BLaER1 treated with 17β-estradiol and CSF1 and Interleukin-3, amounts not matched to agents 10 nM and 100 nM (cell line): Measurements from ENCODE around the gene ATOH1.

Experiments used
- H3K27ac ChIP-seq, 11 experiments: shearing (Covaris generic); formaldehyde crosslinking; 2 replicates each; pipeline ENCODE4 v1.8.1; 2022
- H3K27me3 ChIP-seq, 11 experiments: shearing (Covaris generic); formaldehyde crosslinking; 2 replicates each; pipeline ENCODE4 v1.8.1; 2022
- H3K36me3 ChIP-seq, 11 experiments: shearing (Covaris generic); formaldehyde crosslinking; 2 replicates each; pipeline ENCODE4 v1.8.1; 2022
- H3K4me1 ChIP-seq, 10 experiments: shearing (Covaris generic); formaldehyde crosslinking; 2 replicates each; pipeline ENCODE4 v1.8.1; 2022
- H3K4me2 ChIP-seq, 11 experiments: shearing (Covaris generic); formaldehyde crosslinking; 2 replicates each; pipeline ENCODE4 v1.8.1; 2022
- H3K4me3 ChIP-seq, 10 experiments: shearing (Covaris generic); formaldehyde crosslinking; 2 replicates each; pipeline ENCODE4 v1.8.1; 2022
- H3K9ac ChIP-seq, 11 experiments: shearing (Covaris generic); formaldehyde crosslinking; 2 replicates each; pipeline ENCODE4 v1.8.1; 2022
- H3K9me3 ChIP-seq, 11 experiments: shearing (Covaris generic); formaldehyde crosslinking; replicated peaks in 1 of 11; 2 replicates each; pipeline ENCODE4 v1.8.1; 2022
- H4K20me1 ChIP-seq, 11 experiments: shearing (Covaris generic); formaldehyde crosslinking; 2 replicates each; pipeline ENCODE4 v1.8.1; 2022
- Cebpa-rat ChIP-seq, 11 experiments: shearing (Covaris generic); IDR thresholded peaks; 2 replicates each; pipeline ENCODE4 v1.8.1; 2022

Gene ATOH1

GRCh38 chr4:93852680-93853079 is 24.1 kb downstream of the ATOH1 start:
- no peak overlapping the region for H3K4me2 ChIP-seq
- 0 out of 22 replicates have a peak, but pooled peaks cover 0 to 4% (median 0%) of the 10 kb centered on the region in 11 experiments for H3K9me3 ChIP-seq
- H4K20me1 ChIP-seq = no peaks in the 10 kb centered on the region
- H3K9ac ChIP-seq = no peak overlapping the region
- H3K36me3 ChIP-seq = no peaks in the 10 kb centered on the region
- H3K4me1 ChIP-seq = no peaks in the 10 kb centered on the region
- no peak overlapping the region for H3K27ac ChIP-seq
- no peaks in the 10 kb centered on the region for H3K27me3 ChIP-seq
- TF ChIP-seq Cebpa-rat (IDR thresholded peaks at IDR 0.05) = no peak
- no peak overlapping the region for H3K4me3 ChIP-seq

DNA sequence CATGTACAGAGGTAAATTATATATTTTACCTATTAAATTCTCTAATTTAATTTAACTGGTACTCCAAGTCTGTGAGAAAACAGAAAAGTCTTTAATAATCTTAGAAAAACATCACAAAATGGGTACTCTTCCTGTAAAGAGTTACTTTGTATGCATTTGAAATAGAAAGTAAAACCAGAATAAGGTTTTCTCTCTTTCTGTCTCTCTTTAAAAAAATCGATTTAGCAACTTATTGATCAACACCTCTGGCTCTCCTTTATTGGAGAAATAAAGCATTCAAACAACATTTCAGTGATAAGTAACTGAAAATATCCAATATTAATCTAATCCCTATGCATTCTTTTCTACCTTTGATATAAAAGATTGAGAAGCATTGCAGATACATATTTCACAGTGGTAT is 27.4 kb downstream of the ATOH1 start:
- Histone ChIP-seq H3K9me3 (0 out of 22 replicates have a peak, but pooled peaks cover 0 to 5% (median 0%) of the 10 kb centered on the region in 11 experiments), H3K4me2 (no peak overlapping the region), H3K27ac (no peak overlapping the region), H3K27me3 (no peaks in the 10 kb centered on the region), H3K4me3 (no peak overlapping the region), H3K9ac (no peak overlapping the region), H4K20me1 (no peaks in the 10 kb centered on the region), H3K36me3 (no peaks in the 10 kb centered on the region), H3K4me1 (no peaks in the 10 kb centered on the region)
- TF ChIP-seq Cebpa-rat (IDR thresholded peaks at IDR 0.05) = no peak

- Histone ChIP-seq H3K27me3 (no peaks in the 10 kb centered on the region), H3K27ac (no peak overlapping the region), H3K4me2 (no peak overlapping the region), H3K4me3 (no peak overlapping the region), H3K4me1 (no peaks in the 10 kb centered on the region), H3K9me3 (no peaks in the 10 kb centered on the region), H4K20me1 (no peaks in the 10 kb centered on the region), H3K36me3 (no peaks in the 10 kb centered on the region), H3K9ac (no peak overlapping the region)
- no peak for TF ChIP-seq Cebpa-rat (IDR thresholded peaks at IDR 0.05)
These were observed 37.1 kb downstream of the ATOH1 start for GRCh38 chr4:93865650-93866049.

DNA sequence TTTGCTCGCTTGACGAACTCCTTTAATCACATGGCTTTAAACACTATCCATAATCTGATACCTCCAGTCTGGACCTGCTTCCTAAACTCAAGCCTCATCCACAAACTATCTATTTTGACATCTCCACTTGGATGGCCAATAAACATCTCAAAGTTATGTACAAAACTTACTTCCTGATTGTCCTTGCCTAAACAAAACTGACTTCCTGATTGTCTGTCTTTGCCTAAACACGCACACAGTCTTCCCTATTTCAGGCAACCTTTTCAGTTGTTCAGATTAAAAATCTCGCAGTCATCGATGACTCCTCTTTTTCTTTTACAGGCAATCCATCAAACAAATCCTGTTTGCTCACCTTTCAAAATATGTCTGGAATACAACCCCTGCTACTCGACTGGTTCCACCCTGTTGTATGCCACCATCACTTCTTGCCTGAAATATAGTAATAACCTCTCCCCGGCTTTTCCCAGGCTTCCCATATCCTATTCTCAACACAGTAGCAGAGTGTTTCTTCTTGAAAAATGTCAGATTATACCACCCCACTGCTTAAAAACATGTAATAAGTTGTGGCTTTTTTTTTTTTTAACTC is 39.0 kb downstream of the ATOH1 start:
- H3K9me3 ChIP-seq = no peaks in the 10 kb centered on the region
- H3K4me3 ChIP-seq = no peak overlapping the region
- H3K4me2 ChIP-seq = no peak overlapping the region
- H3K4me1 ChIP-seq = no peaks in the 10 kb centered on the region
- TF ChIP-seq Cebpa-rat (IDR thresholded peaks at IDR 0.05) = no peak
- no peak overlapping the region; a peak in 1 of 22 replicates for H3K27ac ChIP-seq
- no peaks in the 10 kb centered on the region for H3K36me3 ChIP-seq
- no peak overlapping the region for H3K9ac ChIP-seq
- no peaks in the 10 kb centered on the region for H4K20me1 ChIP-seq
- no peaks in the 10 kb centered on the region for H3K27me3 ChIP-seq

DNA sequence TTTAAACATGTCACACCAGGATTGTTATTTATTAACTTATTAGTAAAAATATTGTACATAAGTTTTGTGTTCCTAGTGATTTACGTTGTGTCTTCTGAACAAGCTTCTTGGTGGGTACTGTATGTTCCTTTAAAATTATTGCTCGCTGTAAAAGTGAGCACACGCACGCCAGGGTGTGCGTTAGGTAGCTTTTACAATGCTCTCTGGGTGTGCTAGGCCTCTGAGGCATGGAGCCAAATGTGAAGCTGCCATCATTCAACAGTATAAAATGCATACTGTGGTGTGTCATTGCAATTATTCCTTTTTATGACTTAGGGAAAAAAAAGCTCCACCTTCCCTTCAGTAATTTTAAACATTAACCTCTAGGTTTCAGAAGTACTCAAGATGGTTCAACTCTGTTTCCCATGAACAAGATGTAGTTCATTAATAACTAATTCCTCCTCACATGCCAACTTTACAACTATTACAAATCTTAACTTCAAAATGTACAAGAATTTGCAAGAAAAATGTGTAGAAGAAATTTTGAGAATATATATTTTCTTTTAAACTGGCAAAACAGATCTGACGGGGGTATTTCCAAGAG is 42.4 kb downstream of the ATOH1 start:
- H3K4me1 ChIP-seq = no peaks in the 10 kb centered on the region
- no peak overlapping the region for H3K4me3 ChIP-seq
- no peaks in the 10 kb centered on the region for H4K20me1 ChIP-seq
- H3K27ac ChIP-seq = no peak overlapping the region
- no peaks in the 10 kb centered on the region for H3K27me3 ChIP-seq
- TF ChIP-seq Cebpa-rat (IDR thresholded peaks at IDR 0.05) = no peak
- H3K36me3 ChIP-seq = no peaks in the 10 kb centered on the region
- no peaks in the 10 kb centered on the region for H3K9me3 ChIP-seq
- no peak overlapping the region for H3K9ac ChIP-seq
- no peak overlapping the region for H3K4me2 ChIP-seq

DNA sequence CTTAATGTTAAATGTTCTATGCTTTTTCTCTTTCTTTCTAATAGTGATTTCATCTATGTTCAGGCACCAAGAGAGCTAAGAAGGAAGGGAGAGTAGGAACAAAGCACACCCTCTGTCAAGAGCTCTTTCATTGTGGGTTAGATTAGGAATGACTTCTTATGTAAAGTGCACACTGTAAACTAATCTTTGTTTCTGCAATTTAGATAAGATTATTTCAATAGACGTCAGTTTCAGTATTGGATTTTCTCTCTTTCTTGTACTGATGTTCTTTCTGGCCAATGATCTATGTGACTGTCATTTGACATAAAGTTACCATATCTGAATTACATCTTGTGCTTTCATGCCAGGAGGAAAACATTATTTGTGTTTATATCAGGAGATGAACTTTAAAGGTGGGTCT is 48.2 kb downstream of the ATOH1 start:
- Histone ChIP-seq H3K4me2 (no peak overlapping the region), H3K9ac (no peak overlapping the region), H3K27ac (no peak overlapping the region), H3K36me3 (no peaks in the 10 kb centered on the region), H3K27me3 (no peaks in the 10 kb centered on the region), H4K20me1 (no peaks in the 10 kb centered on the region), H3K4me3 (no peak overlapping the region), H3K4me1 (no peaks in the 10 kb centered on the region), H3K9me3 (no peaks in the 10 kb centered on the region)
- TF ChIP-seq Cebpa-rat (IDR thresholded peaks at IDR 0.05) = no peak

- H3K27me3 ChIP-seq = no peaks in the 10 kb centered on the region
- H3K9ac ChIP-seq = no peak overlapping the region
- H4K20me1 ChIP-seq = no peaks in the 10 kb centered on the region
- TF ChIP-seq Cebpa-rat (IDR thresholded peaks at IDR 0.05) = no peak
- no peaks in the 10 kb centered on the region for H3K36me3 ChIP-seq
- no peaks in the 10 kb centered on the region for H3K9me3 ChIP-seq
- H3K4me3 ChIP-seq = no peak overlapping the region
- H3K4me2 ChIP-seq = no peak overlapping the region
- no peaks in the 10 kb centered on the region for H3K4me1 ChIP-seq
- no peak overlapping the region for H3K27ac ChIP-seq
These were observed 50.0 kb downstream of the ATOH1 start for GRCh38 chr4:93878566-93878965.

- Histone ChIP-seq H3K9ac (no peak overlapping the region), H3K9me3 (no peaks in the 10 kb centered on the region), H3K36me3 (no peaks in the 10 kb centered on the region), H3K27me3 (no peaks in the 10 kb centered on the region), H3K4me3 (no peak overlapping the region), H3K4me2 (no peak overlapping the region), H3K4me1 (no peaks in the 10 kb centered on the region), H4K20me1 (no peaks in the 10 kb centered on the region), H3K27ac (no peak overlapping the region)
- TF ChIP-seq Cebpa-rat (IDR thresholded peaks at IDR 0.05) = no peak
These were observed 51.4 kb downstream of the ATOH1 start for GRCh38 chr4:93879919-93880318.
